Islet precursor cell (in vitro differentiated cells): ENCODE data around the gene CRAMP1.
A peak's percentile ranks its signal among the peaks of the same experiment; 100 is the strongest.
"Not testable (repeated sequence)": the region's sequence is repeated elsewhere in the genome, so short reads cannot be mapped to it uniquely, and the experiment has no call there.

ENCODE experiments used
- DNase-seq: peaks from one replicate; pipeline ENCODE4 v3.0.0-alpha.2; 2018

Gene CRAMP1

GRCh38 chr16:1687427-1688316, 75.5 kb downstream of the CRAMP1 start:
- peak; percentile 41 for DNase-seq

DNA sequence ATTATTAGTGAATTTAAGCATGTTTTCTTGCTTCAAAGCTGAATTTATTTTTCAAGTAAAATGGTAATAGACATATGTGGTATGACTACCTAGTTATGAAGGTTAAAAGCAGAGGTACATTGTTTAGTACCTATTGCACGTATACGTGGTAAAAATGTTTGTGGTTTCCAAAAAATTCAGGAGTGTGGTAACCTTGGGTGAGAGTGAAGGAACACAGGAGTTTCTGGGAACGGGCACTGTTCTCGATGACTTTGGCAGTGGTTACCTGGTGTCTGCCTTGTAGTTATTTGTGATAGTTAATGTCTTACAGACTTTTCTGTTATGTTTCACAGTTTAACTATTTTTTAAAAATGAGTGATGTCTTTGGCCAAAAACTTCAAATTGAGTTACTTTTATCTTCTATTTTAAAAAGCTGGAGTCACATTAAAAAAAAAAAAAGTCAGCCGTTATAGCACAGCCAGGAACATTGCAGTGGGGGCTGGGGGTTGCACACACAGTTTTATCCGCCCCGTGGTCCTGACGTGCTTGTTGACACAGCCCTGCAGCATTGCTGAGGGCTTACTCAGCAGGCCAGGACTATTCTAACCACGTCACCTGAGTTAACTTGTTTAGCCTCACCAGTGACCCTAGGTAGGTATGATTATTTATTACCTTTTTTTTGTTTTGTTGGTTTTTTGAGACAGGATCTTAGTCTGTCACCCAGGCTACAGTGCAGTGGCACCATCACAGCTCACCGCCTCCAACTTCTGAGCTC, 76.8 kb downstream of the CRAMP1 start:
- peak; percentile 90 for DNase-seq

DNA sequence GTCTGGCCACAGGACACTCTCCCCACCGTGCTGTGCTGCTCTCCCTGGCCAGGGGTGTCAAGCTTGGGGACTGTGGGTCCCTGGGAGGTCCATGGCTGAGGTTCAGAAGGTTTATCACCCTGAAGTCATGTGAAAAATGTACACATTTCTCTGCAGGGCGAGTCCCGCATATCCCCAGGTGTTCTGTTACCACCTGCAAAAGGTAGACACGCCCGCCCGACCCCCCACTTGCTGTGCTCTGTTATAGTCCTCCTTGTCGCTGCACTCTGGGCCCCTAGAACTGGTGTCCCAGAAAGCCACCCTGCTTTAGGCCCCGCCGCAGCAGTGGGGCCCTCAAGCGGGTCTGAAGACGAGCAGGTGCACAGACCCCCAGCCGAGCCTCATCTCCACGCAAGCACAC, 77.7 kb downstream of the CRAMP1 start:
- no peak for DNase-seq

DNA sequence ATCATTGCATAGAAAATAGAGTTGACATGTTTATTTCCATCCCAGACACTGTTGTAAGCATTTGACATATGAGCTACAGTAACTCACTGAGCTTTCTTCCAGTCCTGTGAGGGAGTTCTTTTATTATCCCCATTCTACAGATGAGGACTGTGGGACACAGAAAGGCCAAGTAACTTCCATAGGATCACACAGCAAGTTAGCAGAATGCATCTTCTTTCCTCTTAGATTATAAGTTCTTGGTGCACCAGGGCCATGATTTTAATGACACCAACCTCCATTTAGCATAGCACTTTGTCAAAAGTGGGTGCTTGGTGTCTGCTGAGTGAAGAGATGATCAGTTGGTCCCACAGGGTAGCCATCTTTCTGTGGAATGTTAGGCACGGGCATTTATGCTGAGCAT, 78.7 kb downstream of the CRAMP1 start:
- DNase-seq, result no peak

DNA sequence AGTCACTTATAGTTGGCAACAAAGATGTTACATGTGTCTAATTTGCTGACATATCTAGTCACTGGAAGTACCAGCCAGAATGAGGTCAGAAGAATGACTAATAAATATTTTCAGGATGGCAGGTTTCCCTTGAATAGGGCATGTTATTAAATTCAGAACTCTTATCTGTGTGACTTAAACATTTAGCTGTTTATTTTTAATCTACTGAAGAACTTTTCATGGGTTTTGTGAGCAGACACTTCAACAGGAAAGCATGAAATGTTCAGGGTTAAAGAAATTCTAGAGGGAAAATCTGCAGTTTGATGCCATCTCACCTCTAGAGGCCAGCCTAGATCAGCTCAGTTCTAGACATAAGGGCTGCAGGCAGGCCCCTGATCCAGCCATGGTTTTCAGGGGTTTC, 79.1 kb downstream of the CRAMP1 start:
- DNase-seq, result no peak

GRCh38 chr16:1691956-1692355, 79.8 kb downstream of the CRAMP1 start:
- peak; percentile 77 for DNase-seq

- no peak for DNase-seq
Observed at GRCh38 chr16:1696863-1697262, 84.7 kb downstream of the CRAMP1 start.

DNA sequence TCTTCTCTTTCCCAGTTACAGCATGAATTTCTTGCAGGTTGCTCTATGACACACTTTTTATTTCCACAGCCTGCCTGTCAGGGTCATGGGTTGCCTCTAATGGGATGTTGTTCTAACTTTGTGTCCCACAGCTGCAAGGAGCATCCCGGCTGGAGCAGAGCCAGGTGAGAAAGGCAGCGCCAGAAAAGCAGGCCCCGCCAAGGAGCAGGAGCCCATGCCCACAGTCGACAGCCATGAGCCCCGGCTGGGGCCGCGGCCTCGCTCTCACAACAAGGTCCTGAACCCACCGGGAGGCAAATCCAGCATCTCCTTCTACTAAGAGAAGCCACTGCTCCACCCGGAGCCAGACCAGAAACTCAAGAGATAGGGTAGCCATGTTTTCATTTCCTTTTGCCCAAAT, 86.5 kb downstream of the CRAMP1 start:
- no peak for DNase-seq

GRCh38 chr16:1700246-1700645, 88.1 kb downstream of the CRAMP1 start:
- no peak for DNase-seq

DNA sequence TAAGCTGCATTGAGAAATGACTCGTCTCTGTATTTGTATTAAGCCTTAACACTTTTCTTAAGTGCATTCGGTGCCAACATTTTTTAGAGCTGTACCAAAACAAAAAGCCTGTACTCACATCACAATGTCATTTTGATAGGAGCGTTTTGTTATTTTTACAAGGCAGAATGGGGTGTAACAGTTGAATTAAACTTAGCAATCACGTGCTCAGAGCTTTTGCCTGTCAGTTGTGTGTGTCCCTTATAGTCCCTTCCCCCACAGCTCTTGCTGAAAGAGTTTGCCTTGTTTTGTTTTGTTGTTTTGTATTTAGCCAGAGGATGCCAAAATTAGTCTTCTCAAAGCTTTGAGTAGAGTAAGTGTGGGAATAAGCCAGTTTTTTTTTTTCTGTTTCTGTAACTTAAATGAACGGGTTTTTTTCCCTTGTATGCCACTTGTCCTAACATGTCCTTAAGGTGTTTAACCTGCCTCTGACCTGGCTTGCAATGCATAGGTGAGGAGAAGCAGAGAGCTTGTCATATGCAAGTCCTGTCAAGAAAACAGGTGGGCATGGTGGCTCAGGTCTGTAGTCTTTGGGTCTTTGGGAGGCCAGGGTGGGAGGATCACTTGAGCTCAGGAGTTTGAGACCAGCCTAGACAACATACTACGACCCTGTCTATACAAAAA, 89.2 kb downstream of the CRAMP1 start:
- no peak for DNase-seq

DNA sequence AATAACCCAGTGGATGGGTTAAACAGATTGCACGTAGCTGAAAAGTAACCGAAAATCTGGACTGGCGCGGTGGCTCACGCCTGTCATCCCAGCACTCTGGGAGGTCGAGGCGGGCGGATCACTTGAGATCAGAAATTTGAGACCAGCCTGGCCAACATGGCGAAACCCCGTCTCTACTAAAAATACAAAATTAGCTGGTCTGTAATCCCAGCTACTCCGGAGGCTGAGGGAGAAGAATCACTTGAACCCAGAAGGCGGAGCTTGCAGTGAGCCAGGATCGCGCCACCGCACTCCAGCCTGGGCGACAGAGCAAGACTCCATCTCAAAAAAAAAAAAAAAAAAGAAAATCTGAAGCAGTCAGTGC, 93.1 kb downstream of the CRAMP1 start:
- DNase-seq, result not testable (repeated sequence)

- DNase-seq, result peak; percentile 96
Observed at GRCh38 chr16:1705688-1706385, 93.7 kb downstream of the CRAMP1 start, which contains the start of gene MAPK8IP3. MAPK8IP3 (plus strand) TSS chr16:1706195; CDS start chr16:1706340, 145 bp downstream.

- no peak for DNase-seq
Observed at GRCh38 chr16:1706386-1707192, 94.4 kb downstream of the CRAMP1 start.

DNA sequence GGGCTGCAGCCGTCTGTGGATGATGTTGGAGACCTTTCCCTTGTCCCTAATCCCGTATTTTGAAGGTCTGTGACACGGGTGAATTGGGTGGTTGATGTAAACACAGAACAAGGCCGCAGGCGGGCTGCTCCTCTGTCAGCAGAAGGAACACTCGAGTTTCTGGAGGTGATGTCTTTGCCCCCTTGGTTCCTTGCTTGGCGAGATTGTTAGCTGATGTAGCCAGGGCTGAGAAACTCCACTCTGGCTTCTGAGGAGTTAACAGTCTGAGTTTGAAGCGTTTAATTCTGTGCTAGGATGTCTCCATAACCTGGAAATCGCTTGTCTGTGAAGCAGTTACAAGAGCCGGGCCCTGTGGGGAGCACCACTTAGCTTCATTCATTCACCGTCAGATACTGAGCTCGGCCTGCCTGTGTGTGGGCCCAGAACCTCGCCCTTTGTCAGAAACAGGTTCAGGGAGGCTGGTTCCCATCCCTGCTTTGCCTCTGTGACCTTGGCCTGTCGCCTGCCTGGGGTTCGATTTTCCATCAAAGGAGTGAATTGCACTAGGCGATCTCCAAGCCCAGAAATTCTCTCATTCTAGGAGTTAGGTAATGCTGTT, 95.1 kb downstream of the CRAMP1 start:
- DNase-seq, result no peak

DNA sequence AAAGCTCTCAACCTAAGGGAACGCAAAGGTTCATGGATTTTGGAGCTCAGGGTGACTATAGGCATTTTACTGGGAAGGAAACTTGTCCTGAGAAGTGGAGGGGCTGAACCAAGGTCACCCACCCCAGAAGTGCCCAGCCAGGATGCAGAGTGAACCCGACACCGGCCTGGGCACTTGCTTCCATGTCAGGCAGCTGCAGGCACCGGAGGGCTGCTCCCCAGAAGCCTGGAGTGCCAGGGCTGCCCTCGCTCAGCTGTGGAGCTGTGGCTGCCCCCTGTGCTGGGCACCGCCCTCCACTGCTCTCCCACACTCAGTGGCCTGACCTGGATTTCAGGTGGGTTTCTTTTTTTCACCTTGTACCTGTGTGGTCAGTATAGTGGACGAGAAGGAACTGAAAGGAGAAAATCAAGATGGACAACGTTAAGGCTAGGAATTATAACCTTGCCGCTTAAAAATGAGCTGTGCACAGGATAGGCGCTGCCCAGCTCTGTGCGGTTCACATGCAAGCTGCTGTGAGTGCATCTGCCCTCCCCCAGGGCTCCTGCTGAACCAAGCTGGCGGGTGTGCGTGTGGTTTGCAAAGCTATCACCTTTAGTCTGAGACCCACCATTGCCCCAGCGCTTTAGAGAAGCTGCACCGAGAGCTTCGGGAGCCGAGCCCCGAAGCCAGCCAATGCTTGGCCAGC, 96.1 kb downstream of the CRAMP1 start:
- DNase-seq, result no peak

- no peak for DNase-seq
Observed at GRCh38 chr16:1708768-1709180, 96.6 kb downstream of the CRAMP1 start.

- no peak for DNase-seq
Observed at GRCh38 chr16:1709356-1709755, 97.2 kb downstream of the CRAMP1 start.

- no peak for DNase-seq
Observed at GRCh38 chr16:1710811-1711507, 98.8 kb downstream of the CRAMP1 start.

DNA sequence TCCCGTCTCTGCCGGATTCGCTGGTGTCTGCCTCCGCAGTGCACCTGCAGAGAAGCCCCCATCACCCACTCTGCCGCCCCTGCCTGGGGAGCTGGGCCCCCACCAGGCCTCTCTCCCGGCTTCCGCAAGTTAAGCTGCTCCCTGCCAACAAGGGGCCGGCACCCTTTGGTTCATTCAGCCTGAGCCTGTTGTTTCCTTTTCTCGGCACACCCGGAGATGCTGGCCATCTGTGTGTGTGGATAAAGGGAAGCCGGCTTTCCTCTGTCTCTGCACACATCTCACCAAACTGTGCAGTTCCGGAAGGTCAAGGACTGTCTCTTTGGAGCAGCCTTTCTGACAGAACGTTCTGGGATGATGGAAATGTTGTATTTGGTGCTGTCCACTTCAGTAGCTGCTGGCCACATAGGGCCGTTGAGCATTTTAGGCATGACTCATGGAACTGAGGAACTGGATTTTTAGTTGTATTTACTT, 100.7 kb downstream of the CRAMP1 start:
- no peak for DNase-seq

DNA sequence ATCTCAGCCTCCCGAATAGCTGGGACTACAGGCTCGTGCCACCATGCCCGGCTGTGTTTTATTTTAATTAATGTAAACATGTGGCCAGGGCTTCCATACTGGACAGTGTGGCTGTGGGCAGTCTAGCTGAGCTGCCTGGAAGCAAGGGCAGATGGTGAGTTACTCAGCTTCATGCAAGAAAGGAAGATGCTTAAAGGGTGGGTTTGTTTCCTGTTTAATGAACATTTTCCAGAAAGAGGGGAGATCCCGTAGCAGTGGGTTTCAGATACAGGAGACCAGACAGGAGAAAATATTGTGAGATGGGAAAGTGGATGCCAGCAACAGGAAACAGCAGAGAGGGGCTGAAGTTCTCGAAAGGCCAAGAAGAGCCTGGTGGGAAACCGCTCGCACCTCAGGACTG, 101.2 kb downstream of the CRAMP1 start:
- DNase-seq, result no peak
